ENCODE results near the gene CPNE9. TPM values are rescaled to one million over a fixed set of nuclear protein-coding genes. Genes with fewer than 3 reads are reported as not detected.

The CPNE9 gene
- total RNA-seq, 2 experiments from 2014 or later = not detected

DNA sequence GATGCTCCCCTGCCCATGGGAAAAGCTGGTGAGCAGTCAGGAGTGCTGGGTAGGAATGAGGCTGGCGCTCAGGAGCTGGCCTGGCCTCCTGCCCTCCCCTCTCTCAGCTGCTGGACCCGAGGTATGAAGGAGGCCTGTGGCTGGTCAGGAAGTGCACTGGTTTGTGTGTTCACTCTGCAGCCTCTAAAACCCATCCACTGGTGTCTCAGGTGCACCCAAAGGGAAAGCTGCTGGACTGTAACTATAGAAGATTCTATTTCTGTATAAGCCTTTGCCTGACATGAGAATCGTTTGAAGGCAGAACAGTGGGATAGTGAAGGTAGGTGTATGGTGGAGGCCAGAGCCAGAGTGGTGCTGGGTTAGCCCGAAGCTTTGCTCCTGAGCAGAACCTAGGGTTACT lies 5.7 kb upstream of the CPNE9 start:
- H3K4me3 Mint-ChIP-seq = no peak overlapping the region
- no peak for ATAC-seq
- H3K36me3 Mint-ChIP-seq (ENCODE audit: low read depth) = peaks cover 16% of the 10 kb centered on the region
- POLR2A ChIA-PET = no interaction called here
- CTCF ChIA-PET = interaction anchor here (1.1 kb wide), 1 partner anchor 122 kb away, joined by 3 read pairs; no protein-coding TSS in a partner anchor
- DNase-seq = no peak
- no peaks in the 10 kb centered on the region for H3K4me1 Mint-ChIP-seq (ENCODE audit: low read depth)
- TF ChIP-seq, protein P1, sequence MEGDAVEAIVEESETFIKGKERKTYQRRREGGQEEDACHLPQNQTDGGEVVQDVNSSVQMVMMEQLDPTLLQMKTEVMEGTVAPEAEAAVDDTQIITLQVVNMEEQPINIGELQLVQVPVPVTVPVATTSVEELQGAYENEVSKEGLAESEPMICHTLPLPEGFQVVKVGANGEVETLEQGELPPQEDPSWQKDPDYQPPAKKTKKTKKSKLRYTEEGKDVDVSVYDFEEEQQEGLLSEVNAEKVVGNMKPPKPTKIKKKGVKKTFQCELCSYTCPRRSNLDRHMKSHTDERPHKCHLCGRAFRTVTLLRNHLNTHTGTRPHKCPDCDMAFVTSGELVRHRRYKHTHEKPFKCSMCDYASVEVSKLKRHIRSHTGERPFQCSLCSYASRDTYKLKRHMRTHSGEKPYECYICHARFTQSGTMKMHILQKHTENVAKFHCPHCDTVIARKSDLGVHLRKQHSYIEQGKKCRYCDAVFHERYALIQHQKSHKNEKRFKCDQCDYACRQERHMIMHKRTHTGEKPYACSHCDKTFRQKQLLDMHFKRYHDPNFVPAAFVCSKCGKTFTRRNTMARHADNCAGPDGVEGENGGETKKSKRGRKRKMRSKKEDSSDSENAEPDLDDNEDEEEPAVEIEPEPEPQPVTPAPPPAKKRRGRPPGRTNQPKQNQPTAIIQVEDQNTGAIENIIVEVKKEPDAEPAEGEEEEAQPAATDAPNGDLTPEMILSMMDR (IDR thresholded peaks at IDR 0.05) = no peak
- no peaks in the 10 kb centered on the region for H3K27me3 Mint-ChIP-seq
- H3K27ac Mint-ChIP-seq = no peak overlapping the region
- no peaks in the 10 kb centered on the region for H3K9me3 Mint-ChIP-seq
- intact Hi-C loops (cut with micrococcal nuclease) = no loop called here

DNA sequence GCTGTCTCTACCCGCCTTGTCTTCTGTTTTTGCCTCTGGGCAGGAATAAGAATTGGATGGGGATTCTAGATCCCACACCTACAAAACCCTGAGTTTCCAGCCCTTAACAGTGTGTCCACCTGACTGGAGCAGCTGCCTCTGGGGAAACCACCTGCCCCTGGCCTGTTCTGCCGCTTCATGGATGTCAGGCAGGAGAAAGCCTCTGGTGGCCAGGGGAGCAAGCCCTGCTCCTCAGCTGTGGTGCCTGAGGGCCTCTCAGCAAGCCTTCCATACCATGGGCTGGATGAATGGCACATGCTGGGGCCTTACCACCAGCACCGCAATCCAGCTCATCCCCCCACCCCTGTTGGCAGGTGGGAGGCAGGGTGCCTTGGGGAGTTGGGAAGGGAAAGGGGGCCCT lies 5.3 kb upstream of the CPNE9 start:
- TF ChIP-seq, protein P1 (IDR thresholded peaks at IDR 0.05) = no peak
- intact Hi-C loops (cut with micrococcal nuclease) = no loop called here
- DNase-seq = no peak
- no peak overlapping the region for H3K4me3 Mint-ChIP-seq
- H3K9me3 Mint-ChIP-seq = no peaks in the 10 kb centered on the region
- no peak overlapping the region for H3K27ac Mint-ChIP-seq
- peaks cover 19% of the 10 kb centered on the region for H3K36me3 Mint-ChIP-seq (ENCODE audit: low read depth)
- ChIA-PET POLR2A (interaction anchor here (0.6 kb wide), 1 partner anchor 57 kb away, joined by 3 read pairs; no protein-coding TSS in a partner anchor), CTCF (no interaction called here)
- peaks cover 4% of the 10 kb centered on the region for H3K27me3 Mint-ChIP-seq
- ATAC-seq = no peak
- no peaks in the 10 kb centered on the region for H3K4me1 Mint-ChIP-seq (ENCODE audit: low read depth)

DNA sequence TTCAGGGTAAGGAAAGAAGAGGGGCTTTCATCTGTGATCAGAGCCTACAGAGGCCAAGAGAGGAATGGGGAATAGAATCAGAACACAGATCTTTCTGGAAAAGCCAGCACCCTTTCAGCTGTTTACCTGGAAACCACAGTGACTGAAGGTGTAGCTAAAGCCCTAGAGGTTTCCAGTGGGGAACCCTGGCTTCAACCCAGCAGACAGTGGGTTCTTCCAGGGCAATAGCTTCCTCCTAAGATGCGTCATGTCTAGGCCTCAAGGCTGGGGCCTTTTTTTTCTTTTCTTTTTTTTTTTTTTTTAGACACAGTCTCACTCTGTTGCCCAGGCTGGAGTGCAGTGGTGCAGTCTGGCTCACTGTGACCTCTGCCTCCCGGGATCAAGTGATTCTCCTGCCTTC lies 3.1 kb upstream of the CPNE9 start:
- intact Hi-C loops (cut with micrococcal nuclease) = no loop called here
- H3K4me3 Mint-ChIP-seq = no peak overlapping the region
- peaks cover 17% of the 10 kb centered on the region for H3K36me3 Mint-ChIP-seq (ENCODE audit: low read depth)
- no peaks in the 10 kb centered on the region for H3K9me3 Mint-ChIP-seq
- ATAC-seq (no peak), DNase-seq (no peak)
- TF ChIP-seq, protein P1 (IDR thresholded peaks at IDR 0.05) = no peak
- H3K4me1 Mint-ChIP-seq (ENCODE audit: low read depth) = peaks cover 8% of the 10 kb centered on the region
- ChIA-PET CTCF (no interaction called here), POLR2A (interaction anchor here (0.7 to 1.7 kb wide), 3 partner anchors 10 to 202 kb away, joined by 3 to 6 read pairs (median 4); no protein-coding TSS in a partner anchor)
- peaks cover 18% of the 10 kb centered on the region for H3K27me3 Mint-ChIP-seq
- H3K27ac Mint-ChIP-seq = no peak overlapping the region

DNA sequence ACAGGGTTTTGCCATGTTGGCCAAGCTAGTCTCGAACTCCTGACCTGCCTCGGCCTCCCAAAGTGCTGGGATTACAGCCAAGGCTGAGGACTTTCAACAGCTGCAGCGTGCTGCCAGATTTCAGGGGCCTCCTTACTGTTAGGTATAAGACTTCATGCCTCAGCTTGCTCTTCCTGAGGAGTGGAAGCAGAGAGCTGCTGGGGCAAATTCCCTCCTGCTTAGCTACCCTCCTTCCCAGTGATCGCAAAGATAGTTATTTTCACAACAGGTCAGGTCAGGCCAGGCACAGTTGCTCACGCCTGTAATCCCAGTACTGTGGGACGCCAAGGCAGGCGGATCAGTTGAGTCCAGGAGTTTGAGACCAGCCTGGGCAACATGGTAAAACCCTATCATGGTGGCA lies 2.6 kb upstream of the CPNE9 start:
- H3K36me3 Mint-ChIP-seq (ENCODE audit: low read depth) = peaks cover 17% of the 10 kb centered on the region
- DNase-seq = no peak

DNA sequence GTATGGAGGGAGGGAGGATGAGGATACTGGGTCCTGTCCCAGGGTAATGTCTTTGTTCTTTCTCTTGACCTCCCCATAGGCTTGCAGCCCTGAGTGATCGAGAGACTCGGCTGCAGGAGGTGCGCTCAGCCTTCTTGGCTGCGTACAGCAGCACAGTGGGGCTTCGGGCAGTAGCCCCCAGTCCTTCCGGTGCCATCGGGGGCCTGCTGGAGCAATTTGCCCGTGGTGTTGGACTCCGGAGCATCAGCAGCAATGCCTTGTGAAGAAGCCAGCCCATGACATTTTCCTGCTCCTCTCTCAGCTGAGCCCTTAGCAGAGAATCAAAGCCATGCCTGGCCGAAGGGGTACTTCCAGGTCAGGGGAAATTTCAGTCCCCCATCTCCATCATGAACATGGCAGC lies 1.9 kb upstream of the CPNE9 start:
- Mint-ChIP-seq H3K9me3 (no peaks in the 10 kb centered on the region), H3K4me3 (no peak overlapping the region), H3K4me1 (ENCODE audit: low read depth) (peaks cover 8% of the 10 kb centered on the region), H3K36me3 (ENCODE audit: low read depth) (peaks cover 17% of the 10 kb centered on the region), H3K27ac (no peak overlapping the region), H3K27me3 (peaks cover 25% of the 10 kb centered on the region)
- ChIA-PET POLR2A (interaction anchor here (2.0 kb wide), 1 partner anchor 10 kb away, joined by 5 read pairs; no protein-coding TSS in a partner anchor), CTCF (interaction anchor here (1.1 to 1.2 kb wide), 2 partner anchors 9 to 13 kb away, joined by 3 to 5 read pairs; no protein-coding TSS in a partner anchor)
- TF ChIP-seq, protein P1 (IDR thresholded peaks at IDR 0.05) = no peak
- ATAC-seq (no peak), DNase-seq (no peak)
- intact Hi-C loops (cut with micrococcal nuclease) = no loop called here

More for the DNA sequence above, 2.6 kb upstream of the CPNE9 start:
- CTCF ChIA-PET = no interaction called here
- POLR2A ChIA-PET = interaction anchor here (0.7 to 1.1 kb wide), 2 partner anchors 21 to 203 kb away, joined by 3 to 4 read pairs; no protein-coding TSS in a partner anchor
- TF ChIP-seq, protein P1 (IDR thresholded peaks at IDR 0.05) = no peak
- Mint-ChIP-seq H3K9me3 (no peaks in the 10 kb centered on the region), H3K4me1 (ENCODE audit: low read depth) (peaks cover 8% of the 10 kb centered on the region), H3K27me3 (peaks cover 21% of the 10 kb centered on the region), H3K4me3 (no peak overlapping the region), H3K27ac (no peak overlapping the region)
- ATAC-seq = no peak
- intact Hi-C loops (cut with micrococcal nuclease) = no loop called here

Data from activated CD8-positive, alpha-beta T cell treated with anti-CD3 and anti-CD28 coated beads for 36 hours (primary cell).